Fibroblast of lung (primary cell): ENCODE data around the gene CCP110.

Experiments used
- EZH2 ChIP-seq: IDR thresholded peaks from 2 replicates; pipeline ENCODE4 v1.5.1; 2012; ENCODE audit warnings: low read length, control low read depth, mild to moderate bottlenecking; ENCODE audit errors: missing control alignments
- TF ChIP-seq, protein P1 (sequence below), 2 donors: IDR thresholded peaks in 1 of 2; conservative IDR thresholded peaks in 1 of 2; 1 replicate in 1 of 2; 2 replicates in 1 of 2; pipeline ENCODE4 v1.5.1; 2011 to 2012; ENCODE audit warnings: low read length in 2 of 2, control low read depth in 1 of 2, inconsistent platforms in 1 of 2, low read depth in 1 of 2, mild to moderate bottlenecking in 1 of 2

GRCh38 chr16:19505600-19506303, 18.0 kb upstream of the CCP110 start:
- TF ChIP-seq, protein P1, sequence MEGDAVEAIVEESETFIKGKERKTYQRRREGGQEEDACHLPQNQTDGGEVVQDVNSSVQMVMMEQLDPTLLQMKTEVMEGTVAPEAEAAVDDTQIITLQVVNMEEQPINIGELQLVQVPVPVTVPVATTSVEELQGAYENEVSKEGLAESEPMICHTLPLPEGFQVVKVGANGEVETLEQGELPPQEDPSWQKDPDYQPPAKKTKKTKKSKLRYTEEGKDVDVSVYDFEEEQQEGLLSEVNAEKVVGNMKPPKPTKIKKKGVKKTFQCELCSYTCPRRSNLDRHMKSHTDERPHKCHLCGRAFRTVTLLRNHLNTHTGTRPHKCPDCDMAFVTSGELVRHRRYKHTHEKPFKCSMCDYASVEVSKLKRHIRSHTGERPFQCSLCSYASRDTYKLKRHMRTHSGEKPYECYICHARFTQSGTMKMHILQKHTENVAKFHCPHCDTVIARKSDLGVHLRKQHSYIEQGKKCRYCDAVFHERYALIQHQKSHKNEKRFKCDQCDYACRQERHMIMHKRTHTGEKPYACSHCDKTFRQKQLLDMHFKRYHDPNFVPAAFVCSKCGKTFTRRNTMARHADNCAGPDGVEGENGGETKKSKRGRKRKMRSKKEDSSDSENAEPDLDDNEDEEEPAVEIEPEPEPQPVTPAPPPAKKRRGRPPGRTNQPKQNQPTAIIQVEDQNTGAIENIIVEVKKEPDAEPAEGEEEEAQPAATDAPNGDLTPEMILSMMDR (conservative IDR thresholded peaks at IDR 0.05 in 1 of 2, IDR thresholded peaks at IDR 0.05 in 1 of 2; ENCODE audit: low read depth in 1 of 2, low read length in 2 of 2): no peak
- TF ChIP-seq EZH2: no peak
